Measurements from ENCODE around the gene PAH. TPM values are rescaled to one million over a fixed set of nuclear protein-coding genes. Genes with fewer than 3 reads are reported as not detected.

PAH gene
- total RNA-seq, 4 donors from 2014 or later, result not detected

GRCh38 chr12:102939670-102940222, 22.7 kb upstream of the PAH start:
- TF ChIP-seq CTCF (IDR thresholded peaks at IDR 0.05) (no peak), POLR2A (IDR thresholded peaks at IDR 0.05) (no peak)
- H3K27ac ChIP-seq, result no peak overlapping the region
- peaks cover 0 to 23% (median 0%) of the 10 kb centered on the region in 4 donors for H3K27me3 ChIP-seq
- H3K4me1 ChIP-seq, result no peaks in the 10 kb centered on the region
- no peak for DNase-seq
- no peaks in the 10 kb centered on the region for H3K36me3 ChIP-seq
- no peak overlapping the region for H3K4me3 ChIP-seq
- intact Hi-C loops (cut with DNase I), result loop anchor here (10.0 kb wide), 1 partner anchor 605 kb away; no protein-coding TSS in a partner anchor
- no peaks in the 10 kb centered on the region for H3K9me3 ChIP-seq
- WGBS, 2 donors, result 60 to 67% methylated on average over 1 of the region's 2 CpGs

- Histone ChIP-seq H3K27ac (no peak overlapping the region), H3K4me3 (no peak overlapping the region), H3K36me3 (no peaks in the 10 kb centered on the region), H3K4me1 (no peaks in the 10 kb centered on the region), H3K27me3 (peaks cover 0 to 23% (median 0%) of the 10 kb centered on the region in 4 donors), H3K9me3 (no peaks in the 10 kb centered on the region)
- intact Hi-C loops (cut with DNase I), result no loop called here
- DNase-seq, result no peak
- TF ChIP-seq CTCF (IDR thresholded peaks at IDR 0.05) (no peak), POLR2A (IDR thresholded peaks at IDR 0.05) (no peak)
- 25 to 68% methylated on average over 1 to 2 of the region's 2 CpGs for WGBS, 2 donors
Observed at GRCh38 chr12:102939059-102939458, 22.0 kb upstream of the PAH start.

- no peak for TF ChIP-seq CTCF (IDR thresholded peaks at IDR 0.05)
- no peak for TF ChIP-seq POLR2A (IDR thresholded peaks at IDR 0.05)
- intact Hi-C loops (cut with DNase I), result no loop called here
- Histone ChIP-seq H3K36me3 (no peaks in the 10 kb centered on the region), H3K4me3 (no peak overlapping the region), H3K27ac (no peak overlapping the region), H3K4me1 (no peaks in the 10 kb centered on the region), H3K9me3 (no peaks in the 10 kb centered on the region), H3K27me3 (peaks cover 0 to 8% (median 0%) of the 10 kb centered on the region in 4 donors)
- no peak for DNase-seq
- WGBS, 2 donors, result 29 to 45% methylated on average over 1 of the region's 1 CpG
Observed at GRCh38 chr12:102933168-102933567, 16.1 kb upstream of the PAH start.

GRCh38 chr12:102927220-102927619, 10.2 kb upstream of the PAH start:
- no peak overlapping the region for H3K27ac ChIP-seq
- no peak overlapping the region for H3K4me3 ChIP-seq
- no peaks in the 10 kb centered on the region for H3K4me1 ChIP-seq
- H3K36me3 ChIP-seq, result no peaks in the 10 kb centered on the region
- intact Hi-C loops (cut with DNase I), result no loop called here
- peaks cover 0 to 6% (median 0%) of the 10 kb centered on the region in 4 donors for H3K27me3 ChIP-seq
- DNase-seq, result no peak
- H3K9me3 ChIP-seq, result no peaks in the 10 kb centered on the region
- TF ChIP-seq POLR2A (IDR thresholded peaks at IDR 0.05), result no peak
- TF ChIP-seq CTCF (IDR thresholded peaks at IDR 0.05), result no peak

- Histone ChIP-seq H3K9me3 (no peaks in the 10 kb centered on the region), H3K4me3 (no peak overlapping the region), H3K27me3 (peaks cover 0 to 20% (median 2%) of the 10 kb centered on the region in 4 donors), H3K4me1 (peaks cover 0 to 9% (median 0%) of the 10 kb centered on the region in 3 donors), H3K27ac (no peak overlapping the region), H3K36me3 (no peaks in the 10 kb centered on the region)
- DNase-seq, result no peak
- intact Hi-C loops (cut with DNase I), result no loop called here
- TF ChIP-seq CTCF (IDR thresholded peaks at IDR 0.05) (no peak), POLR2A (IDR thresholded peaks at IDR 0.05) (no peak)
Observed at GRCh38 chr12:102921240-102921639, 4.2 kb upstream of the PAH start.
